ENCODE measurements around the gene PAPPA2. TPM values are rescaled to one million over a fixed set of nuclear protein-coding genes. Genes with fewer than 3 reads are reported as not detected.
A peak's percentile ranks its signal among the peaks of the same experiment; 100 is the strongest.

Gene PAPPA2
- total RNA-seq, 1 experiment from 2014 or later, result not detected

DNA sequence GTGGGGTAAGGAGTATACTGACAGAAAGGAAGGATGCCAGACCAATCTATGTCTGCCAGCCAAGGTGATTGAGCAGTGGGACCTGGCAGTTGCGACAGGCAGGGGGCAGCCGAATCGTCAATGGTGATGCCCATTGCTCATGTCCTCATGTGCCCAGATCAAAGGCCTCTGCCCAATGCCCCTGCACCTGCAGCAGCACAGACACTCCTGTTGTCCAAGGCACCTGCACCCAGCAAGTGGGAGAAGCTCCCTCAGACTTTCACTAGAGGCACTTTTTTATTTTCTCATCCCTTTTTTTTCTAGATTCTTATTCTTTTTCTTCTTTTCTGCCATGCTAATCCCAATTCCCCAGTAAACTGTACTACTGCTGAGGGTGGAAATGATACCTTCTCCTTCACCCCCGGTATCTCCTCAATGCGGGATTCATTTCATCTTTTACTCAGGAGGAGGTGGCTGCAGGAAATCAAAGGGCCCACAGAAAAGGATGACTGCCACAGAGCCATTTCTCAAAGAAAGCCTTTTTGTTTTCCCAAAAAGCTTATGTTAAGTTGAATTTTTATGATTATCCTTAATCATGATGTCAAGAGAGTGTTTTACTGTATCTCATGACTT, 332.0 kb downstream of the PAPPA2 start:
- H3K9me2 ChIP-seq (replicated peaks; ENCODE audit: insufficient read depth, low read length), result no peaks in the 10 kb centered on the region
- H3K4me1 ChIP-seq (ENCODE audit: low read length), result no peaks in the 10 kb centered on the region
- no peaks in the 10 kb centered on the region for H3K36me3 ChIP-seq (ENCODE audit: insufficient read depth, low read length)
- H2AFZ ChIP-seq (ENCODE audit: low read length), result no peak overlapping the region
- no peak overlapping the region for H3K27ac ChIP-seq (ENCODE audit: low read length)
- H3K27me3 ChIP-seq (ENCODE audit: low read length), result no peaks in the 10 kb centered on the region
- no peak overlapping the region for H3K4me2 ChIP-seq (ENCODE audit: low read depth, low read length, poor library complexity, severe bottlenecking)
- no peaks in the 10 kb centered on the region for H4K20me1 ChIP-seq (ENCODE audit: insufficient read depth, low read depth, low read length)
- H3K9ac ChIP-seq (ENCODE audit: low read length), result no peak overlapping the region
- H3K4me3 ChIP-seq (ENCODE audit: low read length), result no peak overlapping the region
- DNase-seq, result no peak
- no peaks in the 10 kb centered on the region for H3K79me2 ChIP-seq (ENCODE audit: low read length)
- no peaks in the 10 kb centered on the region for H3K9me3 ChIP-seq (ENCODE audit: low read length)

DNA sequence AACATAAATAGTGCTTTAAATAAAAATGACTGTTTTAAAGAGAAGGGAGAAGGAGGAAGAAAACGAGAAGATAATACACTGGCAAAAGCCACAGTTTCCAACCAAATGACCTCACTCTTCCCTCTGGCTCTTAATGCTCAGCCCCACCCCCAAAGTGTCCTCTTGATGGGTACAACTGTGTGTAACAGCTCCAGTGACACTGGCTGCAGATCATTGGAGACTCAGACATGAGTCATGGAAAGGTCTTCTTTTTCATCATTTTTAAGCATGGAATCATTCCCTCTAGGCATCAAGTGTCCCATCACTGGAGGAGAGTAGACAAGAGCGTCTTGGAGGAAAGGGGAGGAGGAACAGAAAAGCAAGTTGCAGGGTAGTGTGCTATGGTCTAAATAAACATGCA, 333.0 kb downstream of the PAPPA2 start:
- no peaks in the 10 kb centered on the region for H3K36me3 ChIP-seq (ENCODE audit: insufficient read depth, low read length)
- H3K9me3 ChIP-seq (ENCODE audit: low read length), result no peaks in the 10 kb centered on the region
- H4K20me1 ChIP-seq (ENCODE audit: insufficient read depth, low read depth, low read length), result no peaks in the 10 kb centered on the region
- no peak overlapping the region for H3K4me3 ChIP-seq (ENCODE audit: low read length)
- H3K4me2 ChIP-seq (ENCODE audit: low read depth, low read length, poor library complexity, severe bottlenecking), result no peak overlapping the region
- no peak overlapping the region for H3K27ac ChIP-seq (ENCODE audit: low read length)
- H3K79me2 ChIP-seq (ENCODE audit: low read length), result no peaks in the 10 kb centered on the region
- DNase-seq, result no peak
- H3K4me1 ChIP-seq (ENCODE audit: low read length), result no peaks in the 10 kb centered on the region
- no peak overlapping the region for H2AFZ ChIP-seq (ENCODE audit: low read length)
- H3K9ac ChIP-seq (ENCODE audit: low read length), result no peak overlapping the region
- H3K9me2 ChIP-seq (replicated peaks; ENCODE audit: insufficient read depth, low read length), result no peaks in the 10 kb centered on the region
- H3K27me3 ChIP-seq (ENCODE audit: low read length), result no peaks in the 10 kb centered on the region

DNA sequence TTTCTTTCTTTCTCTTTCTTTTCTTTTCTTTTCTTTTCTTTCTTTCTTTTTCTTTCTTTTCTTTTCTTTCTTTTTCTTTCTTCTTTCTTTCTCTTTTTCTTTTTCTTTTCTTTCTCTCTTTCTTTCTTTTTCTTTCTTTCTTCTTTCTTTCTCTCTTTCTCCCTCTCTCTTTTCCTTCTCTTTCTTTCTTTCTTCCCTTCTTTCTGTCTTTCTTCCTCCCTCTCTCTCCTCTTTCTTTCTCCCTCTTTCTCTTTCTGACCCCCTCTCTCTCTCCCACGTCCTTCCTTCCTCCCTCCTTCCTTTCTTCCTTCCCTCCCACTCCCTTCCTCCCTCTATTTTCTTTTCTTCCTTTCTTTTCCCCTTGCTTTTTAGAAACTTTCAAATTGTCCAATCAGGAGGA, 333.6 kb downstream of the PAPPA2 start:
- Histone ChIP-seq H3K4me3 (ENCODE audit: low read length) (no peak overlapping the region), H3K4me2 (ENCODE audit: low read depth, low read length, poor library complexity, severe bottlenecking) (no peak overlapping the region), H3K4me1 (ENCODE audit: low read length) (no peaks in the 10 kb centered on the region), H3K36me3 (ENCODE audit: insufficient read depth, low read length) (no peaks in the 10 kb centered on the region), H2AFZ (ENCODE audit: low read length) (no peak overlapping the region), H3K27ac (ENCODE audit: low read length) (no peak overlapping the region), H3K9me2 (replicated peaks; ENCODE audit: insufficient read depth, low read length) (no peaks in the 10 kb centered on the region), H4K20me1 (ENCODE audit: insufficient read depth, low read depth, low read length) (no peaks in the 10 kb centered on the region), H3K79me2 (ENCODE audit: low read length) (no peaks in the 10 kb centered on the region), H3K9ac (ENCODE audit: low read length) (no peak overlapping the region), H3K9me3 (ENCODE audit: low read length) (no peaks in the 10 kb centered on the region), H3K27me3 (ENCODE audit: low read length) (no peaks in the 10 kb centered on the region)
- DNase-seq, result no peak

DNA sequence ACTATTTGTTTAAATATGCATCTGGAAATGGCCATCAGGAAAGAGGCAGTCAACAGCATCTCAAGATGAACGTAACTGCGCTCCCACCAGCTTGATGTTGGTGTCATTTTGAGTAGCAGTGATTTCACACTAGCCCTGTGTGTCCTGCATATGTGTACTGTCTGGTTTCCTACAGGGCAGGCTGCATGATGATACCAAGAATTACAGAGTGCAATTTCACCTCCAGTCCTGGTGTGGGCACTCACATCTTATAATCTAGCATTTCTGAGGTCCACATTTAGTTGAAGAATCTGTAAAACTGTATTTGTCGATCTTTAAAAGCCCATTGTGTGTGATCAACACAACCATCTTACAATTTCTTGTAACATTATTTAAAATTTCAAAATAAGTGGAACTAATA, 336.4 kb downstream of the PAPPA2 start:
- no peaks in the 10 kb centered on the region for H3K9me3 ChIP-seq (ENCODE audit: low read length)
- no peaks in the 10 kb centered on the region for H3K36me3 ChIP-seq (ENCODE audit: insufficient read depth, low read length)
- DNase-seq, result peak; percentile 47
- no peaks in the 10 kb centered on the region for H4K20me1 ChIP-seq (ENCODE audit: insufficient read depth, low read depth, low read length)
- H3K4me2 ChIP-seq (ENCODE audit: low read depth, low read length, poor library complexity, severe bottlenecking), result no peak overlapping the region
- no peaks in the 10 kb centered on the region for H3K4me1 ChIP-seq (ENCODE audit: low read length)
- H3K27me3 ChIP-seq (ENCODE audit: low read length), result no peaks in the 10 kb centered on the region
- no peak overlapping the region for H3K4me3 ChIP-seq (ENCODE audit: low read length)
- no peaks in the 10 kb centered on the region for H3K79me2 ChIP-seq (ENCODE audit: low read length)
- H3K9ac ChIP-seq (ENCODE audit: low read length), result no peak overlapping the region
- no peaks in the 10 kb centered on the region for H3K9me2 ChIP-seq (replicated peaks; ENCODE audit: insufficient read depth, low read length)
- no peak overlapping the region for H2AFZ ChIP-seq (ENCODE audit: low read length)
- no peak overlapping the region for H3K27ac ChIP-seq (ENCODE audit: low read length)

GRCh38 chr1:176800978-176801513, 338.1 kb downstream of the PAPPA2 start:
- Histone ChIP-seq H4K20me1 (ENCODE audit: insufficient read depth, low read depth, low read length) (no peaks in the 10 kb centered on the region), H3K4me2 (ENCODE audit: low read depth, low read length, poor library complexity, severe bottlenecking) (no peak overlapping the region), H3K9me2 (replicated peaks; ENCODE audit: insufficient read depth, low read length) (no peaks in the 10 kb centered on the region), H3K36me3 (ENCODE audit: insufficient read depth, low read length) (no peaks in the 10 kb centered on the region), H2AFZ (ENCODE audit: low read length) (no peak overlapping the region), H3K79me2 (ENCODE audit: low read length) (no peaks in the 10 kb centered on the region), H3K27ac (ENCODE audit: low read length) (no peak overlapping the region), H3K9ac (ENCODE audit: low read length) (no peak overlapping the region), H3K9me3 (ENCODE audit: low read length) (no peaks in the 10 kb centered on the region), H3K4me3 (ENCODE audit: low read length) (no peak overlapping the region), H3K4me1 (ENCODE audit: low read length) (no peaks in the 10 kb centered on the region), H3K27me3 (ENCODE audit: low read length) (no peaks in the 10 kb centered on the region)
- no peak for DNase-seq

DNA sequence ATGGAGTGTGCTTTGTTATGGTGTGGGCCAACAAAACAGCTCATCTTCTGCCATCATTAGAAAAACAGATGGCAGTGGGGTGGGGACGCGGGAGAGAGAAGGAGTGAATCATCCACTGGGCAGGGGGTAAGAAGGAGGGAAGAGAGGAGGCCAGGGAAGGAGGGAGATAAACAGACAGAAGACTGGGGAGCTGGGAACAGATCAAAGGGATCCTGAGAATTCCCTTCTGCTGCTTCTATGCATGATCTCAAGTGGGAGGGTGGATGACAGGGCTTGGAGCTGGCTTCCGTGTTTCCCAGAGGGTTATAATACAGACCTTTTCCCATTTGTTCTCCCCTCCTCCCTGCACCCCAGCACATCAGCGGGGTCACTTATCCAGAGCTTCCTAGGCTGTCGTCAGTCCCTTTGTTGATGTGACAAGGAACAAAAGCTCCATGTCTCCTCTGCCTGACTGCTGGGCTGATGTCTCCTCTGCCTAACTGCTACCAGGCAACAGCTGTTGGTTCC, 338.6 kb downstream of the PAPPA2 start:
- no peaks in the 10 kb centered on the region for H4K20me1 ChIP-seq (ENCODE audit: insufficient read depth, low read depth, low read length)
- H3K9me2 ChIP-seq (replicated peaks; ENCODE audit: insufficient read depth, low read length), result no peaks in the 10 kb centered on the region
- H3K27ac ChIP-seq (ENCODE audit: low read length), result no peak overlapping the region
- no peaks in the 10 kb centered on the region for H3K79me2 ChIP-seq (ENCODE audit: low read length)
- no peaks in the 10 kb centered on the region for H3K4me1 ChIP-seq (ENCODE audit: low read length)
- H3K27me3 ChIP-seq (ENCODE audit: low read length), result no peaks in the 10 kb centered on the region
- H3K9ac ChIP-seq (ENCODE audit: low read length), result no peak overlapping the region
- H3K36me3 ChIP-seq (ENCODE audit: insufficient read depth, low read length), result no peaks in the 10 kb centered on the region
- no peak overlapping the region for H2AFZ ChIP-seq (ENCODE audit: low read length)
- H3K9me3 ChIP-seq (ENCODE audit: low read length), result no peaks in the 10 kb centered on the region
- H3K4me2 ChIP-seq (ENCODE audit: low read depth, low read length, poor library complexity, severe bottlenecking), result no peak overlapping the region
- DNase-seq, result no peak
- H3K4me3 ChIP-seq (ENCODE audit: low read length), result no peak overlapping the region

GRCh38 chr1:176802316-176802715, 339.3 kb downstream of the PAPPA2 start:
- Histone ChIP-seq H3K79me2 (ENCODE audit: low read length) (no peaks in the 10 kb centered on the region), H3K4me3 (ENCODE audit: low read length) (no peak overlapping the region)

GRCh38 chr1:176803042-176803441, 340.1 kb downstream of the PAPPA2 start:
- Histone ChIP-seq H3K9me2 (replicated peaks; ENCODE audit: insufficient read depth, low read length) (no peaks in the 10 kb centered on the region), H3K79me2 (ENCODE audit: low read length) (no peaks in the 10 kb centered on the region)

More at GRCh38 chr1:176802316-176802715, 339.3 kb downstream of the PAPPA2 start:
- no peaks in the 10 kb centered on the region for H3K27me3 ChIP-seq (ENCODE audit: low read length)
- no peaks in the 10 kb centered on the region for H3K4me1 ChIP-seq (ENCODE audit: low read length)
- no peak for DNase-seq
- H3K9ac ChIP-seq (ENCODE audit: low read length), result no peak overlapping the region
- H3K4me2 ChIP-seq (ENCODE audit: low read depth, low read length, poor library complexity, severe bottlenecking), result no peak overlapping the region
- no peak overlapping the region for H3K27ac ChIP-seq (ENCODE audit: low read length)
- no peaks in the 10 kb centered on the region for H4K20me1 ChIP-seq (ENCODE audit: insufficient read depth, low read depth, low read length)
- H3K9me2 ChIP-seq (replicated peaks; ENCODE audit: insufficient read depth, low read length), result no peaks in the 10 kb centered on the region
- H2AFZ ChIP-seq (ENCODE audit: low read length), result no peak overlapping the region
- H3K9me3 ChIP-seq (ENCODE audit: low read length), result no peaks in the 10 kb centered on the region
- no peaks in the 10 kb centered on the region for H3K36me3 ChIP-seq (ENCODE audit: insufficient read depth, low read length)

More at GRCh38 chr1:176803042-176803441, 340.1 kb downstream of the PAPPA2 start:
- Histone ChIP-seq H3K4me2 (ENCODE audit: low read depth, low read length, poor library complexity, severe bottlenecking) (no peak overlapping the region), H2AFZ (ENCODE audit: low read length) (no peak overlapping the region), H3K9ac (ENCODE audit: low read length) (no peak overlapping the region), H3K27me3 (ENCODE audit: low read length) (no peaks in the 10 kb centered on the region), H3K36me3 (ENCODE audit: insufficient read depth, low read length) (no peaks in the 10 kb centered on the region), H3K27ac (ENCODE audit: low read length) (no peak overlapping the region), H3K4me1 (ENCODE audit: low read length) (no peaks in the 10 kb centered on the region), H4K20me1 (ENCODE audit: insufficient read depth, low read depth, low read length) (no peaks in the 10 kb centered on the region), H3K4me3 (ENCODE audit: low read length) (no peak overlapping the region), H3K9me3 (ENCODE audit: low read length) (no peaks in the 10 kb centered on the region)
- no peak for DNase-seq
